ENCODE data around the gene STK35.

STK35 gene

DNA sequence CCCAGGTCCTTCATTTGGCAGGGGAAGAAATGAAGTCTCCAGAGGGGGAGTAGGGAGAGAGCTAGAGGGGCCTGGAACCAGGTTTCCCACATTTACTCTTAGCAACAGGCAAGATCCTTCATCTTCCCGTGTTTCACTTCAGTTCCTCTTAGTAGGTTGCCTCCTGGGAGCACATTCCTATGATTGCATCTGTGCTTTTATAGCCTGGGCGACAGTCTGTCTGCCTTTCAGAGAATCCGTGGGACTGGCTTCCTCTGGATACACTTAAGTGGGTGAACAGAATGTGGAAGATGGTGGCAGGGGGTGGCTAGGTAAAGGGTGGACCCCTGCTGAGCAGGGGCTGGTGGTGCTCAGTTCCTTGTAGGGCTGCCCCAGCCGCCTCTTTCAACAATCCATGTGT, 33.4 kb downstream of the STK35 start:
- H3K27me3 ChIP-seq: no peaks in the 10 kb centered on the region
- H3K4me1 ChIP-seq: peaks cover 52 to 79% (median 61%) of the 10 kb centered on the region in 10 experiments
- peaks cover 92 to 100% (median 100%) of the 10 kb centered on the region in 11 experiments; a peak in 21 of 22 replicates for H4K20me1 ChIP-seq
- no peak overlapping the region for H3K4me3 ChIP-seq
- no peak overlapping the region for H3K9ac ChIP-seq
- H3K9me3 ChIP-seq (replicated peaks in 1 of 11): no peaks in the 10 kb centered on the region
- peaks cover 25 to 72% (median 51%) of the 10 kb centered on the region in 11 experiments for H3K36me3 ChIP-seq
- peak overlapping the region in 5 of 11 experiments; percentile 9 to 91 (median 84); a peak in 6 of 22 replicates for H3K4me2 ChIP-seq
- H3K27ac ChIP-seq: no peak overlapping the region
- TF ChIP-seq Cebpa-rat (IDR thresholded peaks at IDR 0.05): no peak

DNA sequence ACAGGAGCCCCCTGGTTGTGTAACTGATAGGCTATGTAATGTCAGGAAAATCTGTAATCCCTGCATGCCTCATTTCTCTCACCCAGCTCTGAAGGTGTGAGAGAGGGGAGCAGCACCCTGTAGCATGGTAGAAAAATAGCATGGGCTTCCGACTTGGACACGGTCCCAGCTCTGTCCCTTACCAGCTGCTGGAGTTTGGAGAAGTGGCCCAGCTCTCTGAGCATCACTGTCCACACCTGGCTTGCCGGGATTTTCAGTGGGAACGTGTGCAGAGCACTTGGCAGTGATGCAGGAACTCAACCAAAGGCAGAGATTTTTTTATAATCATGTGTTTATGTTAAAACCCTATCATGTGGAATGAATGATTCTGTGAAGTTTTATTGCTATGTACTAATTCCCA, 34.6 kb downstream of the STK35 start:
- Histone ChIP-seq H3K27ac (no peak overlapping the region), H3K4me3 (no peak overlapping the region), H3K4me2 (no peak overlapping the region), H3K9me3 (replicated peaks in 1 of 11) (no peaks in the 10 kb centered on the region), H3K9ac (no peak overlapping the region), H3K27me3 (no peaks in the 10 kb centered on the region), H3K4me1 (peaks cover 39 to 67% (median 54%) of the 10 kb centered on the region in 10 experiments), H3K36me3 (peaks cover 37 to 84% (median 63%) of the 10 kb centered on the region in 11 experiments), H4K20me1 (peaks cover 92 to 100% (median 100%) of the 10 kb centered on the region in 11 experiments; a peak in 21 of 22 replicates)
- TF ChIP-seq Cebpa-rat (IDR thresholded peaks at IDR 0.05): no peak

DNA sequence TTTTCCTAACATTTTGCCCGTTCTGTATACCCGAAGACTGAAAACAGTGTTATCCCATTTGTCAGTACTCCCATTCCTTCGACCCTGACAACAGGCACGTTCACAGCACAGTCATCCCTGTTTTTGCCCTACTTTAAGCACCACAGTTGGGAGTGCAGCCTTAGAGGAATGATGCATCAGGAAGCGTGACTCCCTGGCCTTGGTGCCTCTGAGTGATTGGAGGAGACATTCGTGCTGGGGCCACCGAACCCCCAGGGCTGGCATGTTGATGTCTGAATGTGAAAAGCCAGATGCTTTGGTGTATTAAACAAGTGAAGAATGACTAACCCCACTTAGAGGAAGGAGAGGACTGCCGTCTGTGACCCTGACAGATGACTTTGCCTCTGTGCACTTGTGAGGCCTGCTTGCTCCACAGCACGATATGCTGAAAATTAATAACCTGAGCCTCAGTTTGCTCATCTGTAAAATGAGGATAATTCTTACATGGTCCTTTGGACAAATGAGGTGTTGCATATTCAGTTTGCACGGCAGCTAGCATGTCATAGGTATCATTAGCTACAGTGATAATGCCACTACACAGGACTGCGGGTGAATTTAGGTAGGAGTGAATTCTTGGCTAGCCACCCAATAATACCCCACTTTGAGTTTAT, 36.0 kb downstream of the STK35 start:
- peak overlapping the region in 4 of 11 experiments; percentile 12 to 39 (median 29); a peak in 4 of 22 replicates for H3K4me2 ChIP-seq
- no peak for TF ChIP-seq Cebpa-rat (IDR thresholded peaks at IDR 0.05)
- H3K27ac ChIP-seq: no peak overlapping the region
- H3K27me3 ChIP-seq: no peaks in the 10 kb centered on the region
- peaks cover 43 to 90% (median 67%) of the 10 kb centered on the region in 11 experiments for H3K36me3 ChIP-seq
- H4K20me1 ChIP-seq: peaks cover 92 to 100% (median 100%) of the 10 kb centered on the region in 11 experiments; a peak in 21 of 22 replicates
- H3K4me1 ChIP-seq: peaks cover 25 to 53% (median 42%) of the 10 kb centered on the region in 10 experiments
- H3K9ac ChIP-seq: no peak overlapping the region
- no peaks in the 10 kb centered on the region for H3K9me3 ChIP-seq (replicated peaks in 1 of 11)
- H3K4me3 ChIP-seq: no peak overlapping the region

DNA sequence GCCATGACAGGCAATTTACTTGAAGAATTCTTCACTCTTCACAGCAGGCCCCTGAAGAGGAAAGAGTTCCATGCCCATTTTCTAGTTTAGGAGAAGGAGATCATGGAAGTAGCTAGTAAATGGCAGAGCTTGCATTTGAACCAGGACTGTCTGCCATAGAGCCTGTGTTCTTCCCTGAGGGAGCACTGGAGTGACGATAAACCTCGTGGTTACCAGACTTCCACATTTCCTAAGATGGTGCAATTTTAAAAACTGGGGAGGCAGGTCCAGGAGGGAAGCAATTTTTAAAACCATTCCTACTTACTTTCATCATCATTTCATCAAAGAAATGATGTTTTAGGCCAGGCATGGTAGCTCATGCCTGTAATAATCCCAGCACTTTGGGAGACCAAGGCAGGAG, 36.8 kb downstream of the STK35 start:
- H3K4me3 ChIP-seq: no peak overlapping the region
- H3K27me3 ChIP-seq: no peaks in the 10 kb centered on the region
- no peak overlapping the region for H3K9ac ChIP-seq
- peaks cover 91 to 100% (median 99%) of the 10 kb centered on the region in 11 experiments; a peak in 21 of 22 replicates for H4K20me1 ChIP-seq
- peaks cover 18 to 46% (median 35%) of the 10 kb centered on the region in 10 experiments for H3K4me1 ChIP-seq
- H3K36me3 ChIP-seq: peaks cover 46 to 97% (median 75%) of the 10 kb centered on the region in 11 experiments
- H3K27ac ChIP-seq: no peak overlapping the region
- TF ChIP-seq Cebpa-rat (IDR thresholded peaks at IDR 0.05): no peak
- H3K9me3 ChIP-seq (replicated peaks in 1 of 11): no peaks in the 10 kb centered on the region
- peak overlapping the region in 5 of 11 experiments; percentile 12 to 39 (median 27); a peak in 4 of 22 replicates for H3K4me2 ChIP-seq

DNA sequence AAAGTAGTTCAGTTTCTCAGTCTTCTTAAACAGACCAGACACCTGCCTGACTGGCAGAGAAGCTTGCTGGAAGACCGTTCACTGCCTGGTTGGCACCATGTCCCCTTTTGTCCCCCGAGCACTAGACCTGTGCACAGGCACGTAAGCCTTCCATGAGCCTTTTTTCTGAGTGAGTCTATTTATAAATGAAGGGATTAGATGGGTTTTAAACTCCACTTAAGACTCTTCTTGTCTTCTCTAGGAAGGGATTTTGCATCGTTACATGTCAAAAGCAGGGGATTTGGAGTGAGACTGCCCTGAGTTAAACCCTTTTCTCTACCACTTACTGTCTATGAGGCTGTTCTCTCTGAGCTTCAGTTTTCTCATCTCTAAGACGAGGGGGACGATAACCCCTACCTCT, 37.6 kb downstream of the STK35 start:
- H3K9ac ChIP-seq: no peak overlapping the region
- H3K36me3 ChIP-seq: peaks cover 54 to 99% (median 83%) of the 10 kb centered on the region in 11 experiments
- no peak for TF ChIP-seq Cebpa-rat (IDR thresholded peaks at IDR 0.05)
- no peak overlapping the region for H3K27ac ChIP-seq
- peaks cover 9 to 38% (median 27%) of the 10 kb centered on the region in 10 experiments; a peak in 19 of 20 replicates for H3K4me1 ChIP-seq
- no peaks in the 10 kb centered on the region for H3K9me3 ChIP-seq (replicated peaks in 1 of 11)
- peaks cover 82 to 100% (median 99%) of the 10 kb centered on the region in 11 experiments; a peak in 21 of 22 replicates for H4K20me1 ChIP-seq
- no peak overlapping the region for H3K4me3 ChIP-seq
- H3K27me3 ChIP-seq: no peaks in the 10 kb centered on the region
- H3K4me2 ChIP-seq: no peak overlapping the region

DNA sequence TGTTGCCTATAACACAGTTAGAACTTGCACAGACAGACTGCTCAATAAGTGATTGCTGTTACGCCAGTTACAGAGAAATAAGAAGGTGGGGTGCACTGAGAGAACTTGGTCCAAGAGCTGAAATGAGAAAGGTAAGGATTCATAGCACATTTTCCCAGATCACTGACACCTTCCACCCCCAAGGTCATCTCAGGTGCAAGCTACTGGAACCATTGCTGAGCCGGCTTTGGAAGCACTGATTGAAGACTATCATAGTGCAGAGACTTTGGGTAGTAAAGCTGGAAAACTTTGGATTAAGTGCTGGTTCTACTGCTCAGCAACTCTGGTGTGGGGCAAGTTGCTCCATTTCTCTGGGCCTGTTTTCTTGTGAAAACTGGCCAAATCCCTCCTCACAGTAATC, 38.1 kb downstream of the STK35 start:
- no peak for TF ChIP-seq Cebpa-rat (IDR thresholded peaks at IDR 0.05)
- no peak overlapping the region for H3K9ac ChIP-seq
- no peak overlapping the region for H3K4me3 ChIP-seq
- peaks cover 79 to 100% (median 99%) of the 10 kb centered on the region in 11 experiments; a peak in 21 of 22 replicates for H4K20me1 ChIP-seq
- H3K36me3 ChIP-seq: peaks cover 59 to 99% (median 88%) of the 10 kb centered on the region in 11 experiments
- no peak overlapping the region for H3K27ac ChIP-seq
- H3K27me3 ChIP-seq: no peaks in the 10 kb centered on the region
- peaks cover 8 to 33% (median 24%) of the 10 kb centered on the region in 10 experiments; a peak in 18 of 20 replicates for H3K4me1 ChIP-seq
- no peaks in the 10 kb centered on the region for H3K9me3 ChIP-seq (replicated peaks in 1 of 11)
- H3K4me2 ChIP-seq: no peak overlapping the region

DNA sequence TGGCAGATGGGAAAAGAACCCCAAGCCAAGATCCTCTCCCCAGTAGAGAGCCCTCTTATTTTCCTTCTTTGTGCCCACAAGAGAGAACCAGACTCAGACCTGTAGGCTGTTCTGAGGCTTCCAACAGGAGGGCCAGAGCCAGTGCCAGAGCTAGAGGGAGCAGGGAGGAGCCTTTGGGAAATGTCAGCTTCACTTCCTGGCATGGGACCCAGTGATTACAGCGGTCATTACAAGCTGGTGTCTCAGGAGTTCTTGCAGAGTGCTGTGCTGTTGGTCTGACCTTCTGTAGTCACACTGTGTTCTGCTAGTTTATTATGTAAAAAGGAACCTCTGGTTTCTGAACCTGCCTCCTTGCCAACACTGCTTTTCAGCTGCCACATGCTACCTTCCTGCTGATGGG, 38.9 kb downstream of the STK35 start:
- Histone ChIP-seq H3K9ac (no peak overlapping the region), H4K20me1 (peaks cover 71 to 100% (median 99%) of the 10 kb centered on the region in 11 experiments; a peak in 21 of 22 replicates), H3K4me1 (peaks cover 7 to 31% (median 21%) of the 10 kb centered on the region in 10 experiments; a peak in 15 of 20 replicates), H3K36me3 (peaks cover 67 to 99% (median 92%) of the 10 kb centered on the region in 11 experiments), H3K4me2 (no peak overlapping the region; a peak in 1 of 22 replicates), H3K27me3 (no peaks in the 10 kb centered on the region), H3K27ac (no peak overlapping the region), H3K4me3 (no peak overlapping the region), H3K9me3 (replicated peaks in 1 of 11) (no peaks in the 10 kb centered on the region)
- no peak for TF ChIP-seq Cebpa-rat (IDR thresholded peaks at IDR 0.05)

DNA sequence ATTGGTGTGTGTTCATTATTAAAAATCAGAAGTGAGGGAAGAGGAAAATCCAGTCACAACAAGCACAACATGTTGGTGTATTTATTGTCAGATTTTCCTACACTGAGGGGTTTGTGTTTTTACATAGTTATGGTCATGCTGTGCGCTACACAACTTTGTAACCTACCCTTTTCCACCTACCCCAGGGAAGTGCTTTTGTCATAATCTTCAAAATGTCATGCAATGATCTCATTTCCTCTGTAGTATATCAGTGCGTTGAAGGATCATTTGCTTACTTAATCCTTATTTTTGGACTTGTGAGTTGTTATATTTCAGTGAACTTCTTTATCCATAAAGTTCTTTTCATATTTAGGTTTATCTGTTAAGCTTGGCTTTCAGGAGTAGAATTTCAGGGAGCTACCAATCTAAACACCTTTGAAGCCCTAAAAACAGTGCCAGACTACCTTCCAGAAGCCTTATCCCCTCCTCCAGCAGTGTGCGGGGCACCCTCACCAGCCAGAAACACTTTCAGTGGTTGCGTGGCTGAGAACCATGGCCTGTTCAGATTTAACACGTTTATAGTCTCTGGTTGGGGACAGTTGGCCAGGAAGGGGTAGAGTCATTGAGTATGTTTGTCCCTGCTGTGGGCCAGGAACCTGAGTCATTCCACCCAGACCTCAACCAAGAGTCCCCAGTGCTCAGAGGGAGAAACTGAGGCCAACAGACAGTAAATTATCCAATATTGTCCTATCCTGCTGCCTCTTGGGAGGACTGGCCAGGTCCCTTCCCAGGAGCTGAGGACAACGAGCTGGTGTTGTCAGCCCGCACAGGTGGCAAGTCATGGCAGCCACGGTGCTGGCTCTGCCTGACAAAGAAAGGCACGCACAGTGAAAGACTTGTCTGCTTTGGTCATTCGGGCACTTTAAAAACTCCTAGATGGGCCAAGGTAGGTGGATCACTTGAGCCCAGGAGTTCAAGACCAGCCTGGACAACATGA, 40.3 kb downstream of the STK35 start:
- Histone ChIP-seq H4K20me1 (peaks cover 61 to 100% (median 89%) of the 10 kb centered on the region in 11 experiments; a peak in 21 of 22 replicates), H3K4me2 (no peak overlapping the region), H3K27me3 (no peaks in the 10 kb centered on the region), H3K4me3 (no peak overlapping the region), H3K36me3 (peaks cover 75 to 100% (median 92%) of the 10 kb centered on the region in 11 experiments), H3K27ac (0 out of 22 replicates have a peak overlapping the region, but pooled peaks of 2 of the 11 experiments have one; percentile 7 to 20), H3K9ac (no peak overlapping the region), H3K9me3 (replicated peaks in 1 of 11) (no peaks in the 10 kb centered on the region), H3K4me1 (peaks cover 4 to 31% (median 17%) of the 10 kb centered on the region in 10 experiments; a peak in 14 of 20 replicates)
- TF ChIP-seq Cebpa-rat (IDR thresholded peaks at IDR 0.05): no peak

Data from BLaER1 treated with 17β-estradiol and CSF1 and Interleukin-3, amounts not matched to agents 10 nM and 100 nM (cell line).